Fibroblast of lung (primary cell): ENCODE measurements around the gene CYP1A2. TPM values are rescaled to one million over a fixed set of nuclear protein-coding genes. Genes with fewer than 3 reads are reported as not detected.
"Not testable (repeated sequence)": the region's sequence is repeated elsewhere in the genome, so short reads cannot be mapped to it uniquely, and the experiment has no call there.

Source experiments
- DNase-seq, 2 donors: peaks; one replicate each; pipeline versions ENCODE4 v3.0.0 to v3.0.0-alpha.2; 2010; ENCODE audit warnings: low read depth in 2 of 2
- H2AFZ ChIP-seq: 2 replicates; pipeline ENCODE4 v1.5.1; 2012; ENCODE audit warnings: low read length, control low read depth, inconsistent platforms
- H3K27ac ChIP-seq: 2 replicates; pipeline ENCODE4 v1.5.1; 2011; ENCODE audit warnings: low read length, control low read depth; ENCODE audit not compliant: insufficient read depth
- H3K27me3 ChIP-seq: 2 replicates; pipeline ENCODE4 v1.5.1; 2011; ENCODE audit warnings: mild to moderate bottlenecking, low read length; ENCODE audit not compliant: control insufficient read depth, insufficient read depth
- H3K36me3 ChIP-seq: 2 replicates; pipeline ENCODE4 v1.5.1; 2011; ENCODE audit warnings: low read length; ENCODE audit not compliant: control insufficient read depth, insufficient read depth
- H3K4me1 ChIP-seq: 2 replicates; pipeline ENCODE4 v1.5.1; 2011; ENCODE audit warnings: low read length; ENCODE audit not compliant: control insufficient read depth, insufficient read depth; ENCODE audit errors: extremely low read depth
- H3K4me2 ChIP-seq: 2 replicates; pipeline ENCODE4 v1.5.1; 2011; ENCODE audit warnings: low read length, control low read depth; ENCODE audit not compliant: insufficient read depth; ENCODE audit errors: extremely low read depth
- H3K4me3 ChIP-seq, 4 experiments: fragments of 200-600 bp in 1 of 4; sonication (generic) in 1 of 4; replicated peaks in 1 of 4; 2 replicates each; pipeline ENCODE4 v1.5.1; 2011 to 2016; ENCODE audit warnings: low read length in 4 of 4, low read depth in 3 of 4, mild to moderate bottlenecking in 3 of 4, control low read depth in 2 of 4, inconsistent platforms in 1 of 4, mixed read lengths in 1 of 4; ENCODE audit not compliant: insufficient read depth in 1 of 4; ENCODE audit errors: control extremely low read depth in 1 of 4
- H3K79me2 ChIP-seq: 2 replicates; pipeline ENCODE4 v1.5.1; 2012; ENCODE audit warnings: mild to moderate bottlenecking, low read length, inconsistent platforms; ENCODE audit not compliant: control insufficient read depth, insufficient read depth
- H3K9ac ChIP-seq: 2 replicates; pipeline ENCODE4 v1.5.1; 2011; ENCODE audit warnings: mild to moderate bottlenecking, low read length, control low read depth; ENCODE audit not compliant: insufficient read depth
- H3K9me3 ChIP-seq: 2 replicates; pipeline ENCODE4 v1.5.1; 2012; ENCODE audit warnings: low read depth, low read length; ENCODE audit not compliant: control insufficient read depth, insufficient read depth
- H4K20me1 ChIP-seq: 2 replicates; pipeline ENCODE4 v1.5.1; 2011; ENCODE audit warnings: low read length; ENCODE audit not compliant: control insufficient read depth, insufficient read depth; ENCODE audit errors: extremely low read depth
- CTCF ChIP-seq, 2 donors: IDR thresholded peaks in 1 of 2; conservative IDR thresholded peaks in 1 of 2; 1 replicate in 1 of 2; 2 replicates in 1 of 2; pipeline ENCODE4 v1.5.1; 2011 to 2012; ENCODE audit warnings: low read length in 2 of 2, control low read depth in 1 of 2, inconsistent platforms in 1 of 2, low read depth in 1 of 2, mild to moderate bottlenecking in 1 of 2
- EZH2 ChIP-seq: IDR thresholded peaks from 2 replicates; pipeline ENCODE4 v1.5.1; 2012; ENCODE audit warnings: low read length, control low read depth, mild to moderate bottlenecking; ENCODE audit errors: missing control alignments
- polyA plus RNA-seq, 2 donors: library from polyadenylated mRNA; depleted of rRNA in 1 of 2; stranded (reverse) in 1 of 2; unstranded in 1 of 2; fragments of >200 nt; gene quantifications; 2 replicates each; pipeline ENCODE4 v1.2.1, GENCODE V29; 2011 to 2012; ENCODE audit warnings: missing spikeins in 1 of 2
- total RNA-seq: library from RNA; depleted of rRNA; stranded (reverse); fragments of >200 nt; gene quantifications from 2 replicates; pipeline ENCODE4 v1.2.1, GENCODE V29; 2014

CYP1A2 gene
- total and polyA plus RNA-seq, 2 donors (not counting 1 experiment from before 2014, with no cell fraction given): not detected

GRCh38 chr15:74735305-74735704 lies 13.3 kb upstream of the CYP1A2 start:
- Histone ChIP-seq H4K20me1 (peaks cover 2% of the 10 kb centered on the region), H3K4me3 (no peak overlapping the region), H3K36me3 (no peaks in the 10 kb centered on the region), H3K79me2 (no peaks in the 10 kb centered on the region), H2AFZ (no peak overlapping the region), H3K27ac (no peak overlapping the region), H3K27me3 (peaks cover 27% of the 10 kb centered on the region), H3K4me1 (no peaks in the 10 kb centered on the region), H3K4me2 (no peak overlapping the region), H3K9me3 (no peaks in the 10 kb centered on the region), H3K9ac (no peak overlapping the region)
- DNase-seq: no peak
- TF ChIP-seq CTCF (conservative IDR thresholded peaks at IDR 0.05 in 1 of 2, IDR thresholded peaks at IDR 0.05 in 1 of 2; ENCODE audit: low read depth in 1 of 2, low read length in 2 of 2) (no peak), EZH2 (no peak)

GRCh38 chr15:74738239-74738638 lies 10.4 kb upstream of the CYP1A2 start:
- H3K4me1 ChIP-seq, H3K4me2 ChIP-seq, H4K20me1 ChIP-seq, DNase-seq, H3K27ac ChIP-seq, H3K9me3 ChIP-seq, H3K4me3 ChIP-seq, H3K36me3 ChIP-seq, H2AFZ ChIP-seq, H3K9ac ChIP-seq, H3K79me2 ChIP-seq: not testable (repeated sequence)
- peaks cover 17% of the 10 kb centered on the region for H3K27me3 ChIP-seq

- Histone ChIP-seq H2AFZ (no peak overlapping the region), H3K4me1 (no peaks in the 10 kb centered on the region), H3K27ac (no peak overlapping the region), H3K27me3 (peaks cover 3% of the 10 kb centered on the region), H3K9me3 (no peaks in the 10 kb centered on the region), H3K4me2 (no peak overlapping the region), H3K79me2 (no peaks in the 10 kb centered on the region), H3K4me3 (no peak overlapping the region), H3K9ac (no peak overlapping the region), H4K20me1 (peaks cover 2% of the 10 kb centered on the region), H3K36me3 (no peaks in the 10 kb centered on the region)
- TF ChIP-seq EZH2: no peak
- TF ChIP-seq CTCF (conservative IDR thresholded peaks at IDR 0.05 in 1 of 2, IDR thresholded peaks at IDR 0.05 in 1 of 2; ENCODE audit: low read depth in 1 of 2, low read length in 2 of 2): no peak
- DNase-seq: no peak
These were observed 6.2 kb upstream of the CYP1A2 start for GRCh38 chr15:74742422-74742821.
